PC-9 (cell line): ENCODE data around the gene TNIK.

Source experiments
- CTCF ChIP-seq: fragments of 200-600 bp; sonication (generic); conservative IDR thresholded peaks from 2 replicates; pipeline ENCODE4 v1.6.1; 2017; ENCODE audit warnings: mixed run types, antibody characterized with exemption, mild to moderate bottlenecking, moderate library complexity
- EZH2 ChIP-seq: fragments of 200-600 bp; sonication (generic); IDR thresholded peaks from 2 replicates; pipeline ENCODE4 v1.8.0; 2017; ENCODE audit warnings: antibody characterized with exemption, low read depth

GRCh38 chr3:171281256-171281992, 178.8 kb downstream of the TNIK start:
- TF ChIP-seq CTCF: no peak
- no peak for TF ChIP-seq EZH2
